Peyer's patch (tissue), 4 donors: Measurements from ENCODE around the gene DHFR. TPM values are rescaled to one million over a fixed set of nuclear protein-coding genes. Genes with fewer than 3 reads are reported as not detected.

Source experiments
- DNase-seq, 3 donors: peaks; one replicate each; pipeline ENCODE4 v3.0.0-alpha.2; 2017 to 2019
- H3K27ac ChIP-seq, 4 donors: fragments of 200-600 bp; sonication (generic); one replicate each; pipeline ENCODE4 v1.5.1; 2016 to 2019
- H3K27me3 ChIP-seq, 2 donors: fragments of 200-600 bp; sonication (generic); one replicate each; pipeline ENCODE4 v1.5.1; 2019
- H3K36me3 ChIP-seq, 3 donors: fragments of 200-600 bp; sonication (generic); one replicate each; pipeline ENCODE4 v1.5.1; 2016 to 2019
- H3K4me1 ChIP-seq, 4 donors: fragments of 200-600 bp; sonication (generic); one replicate each; pipeline ENCODE4 v1.5.1; 2016 to 2019
- H3K4me3 ChIP-seq, 4 donors: fragments of 200-600 bp; sonication (generic); 1 replicate in 3 of 4; 2 replicates in 1 of 4; pipeline ENCODE4 v1.5.1; 2016 to 2019; ENCODE audit warnings: mild to moderate bottlenecking in 1 of 4
- H3K9me3 ChIP-seq, 4 donors: fragments of 200-600 bp; sonication (generic); one replicate each; pipeline ENCODE4 v1.5.1; 2016 to 2019; ENCODE audit warnings: mild to moderate bottlenecking in 1 of 4
- CTCF ChIP-seq, 6 experiments: fragments of 450-650 bp in 4 of 6; fragments of 200-600 bp in 2 of 6; sonication (generic) in 1 of 6; IDR thresholded peaks; one replicate each; pipeline ENCODE4 v1.5.1; 2017 to 2019; ENCODE audit warnings: antibody characterized with exemption in 6 of 6, mild to moderate bottlenecking in 3 of 6, moderate library complexity in 1 of 6
- POLR2A ChIP-seq, 2 donors: fragments of 450-650 bp; IDR thresholded peaks; one replicate each; pipeline ENCODE4 v1.5.1; 2017; ENCODE audit warnings: antibody characterized with exemption in 2 of 2, mild to moderate bottlenecking in 2 of 2, moderate library complexity in 2 of 2
- total RNA-seq, 4 donors: library from RNA; depleted of rRNA; stranded (reverse); fragments of >200 nt; gene quantifications; one replicate each; pipeline ENCODE4 v1.1.0, GENCODE V29; 2016

DHFR gene
- total RNA-seq, 4 donors from 2014 or later, result 19.5 to 42.6 (median 24.9) TPM

DNA sequence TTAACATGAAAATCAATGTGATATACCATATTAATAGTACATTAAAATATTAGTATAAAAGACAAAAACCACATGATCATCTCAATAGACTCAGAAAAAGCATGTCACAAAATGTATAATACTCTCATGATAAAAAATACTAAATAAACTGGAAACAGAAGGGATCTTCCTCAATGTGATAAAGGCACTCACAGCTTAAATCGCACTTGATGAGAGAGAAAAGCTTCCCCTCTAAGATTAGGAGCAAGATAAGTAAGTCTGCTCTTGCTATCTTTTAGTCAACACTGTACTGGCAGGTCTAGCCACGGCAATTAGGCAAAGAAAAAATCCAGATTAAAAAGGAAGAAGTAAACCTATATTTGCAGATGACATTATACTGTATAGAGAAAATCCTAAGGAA is 22.1 kb downstream of the DHFR start:
- TF ChIP-seq POLR2A (IDR thresholded peaks at IDR 0.05), result no peak
- TF ChIP-seq CTCF (IDR thresholded peaks at IDR 0.05), result no peak
- Histone ChIP-seq H3K36me3 (peaks cover 0 to 25% (median 0%) of the 10 kb centered on the region in 3 donors), H3K27me3 (no peaks in the 10 kb centered on the region), H3K9me3 (no peaks in the 10 kb centered on the region), H3K27ac (no peak overlapping the region), H3K4me1 (no peaks in the 10 kb centered on the region), H3K4me3 (no peak overlapping the region)
- DNase-seq, result no peak

DNA sequence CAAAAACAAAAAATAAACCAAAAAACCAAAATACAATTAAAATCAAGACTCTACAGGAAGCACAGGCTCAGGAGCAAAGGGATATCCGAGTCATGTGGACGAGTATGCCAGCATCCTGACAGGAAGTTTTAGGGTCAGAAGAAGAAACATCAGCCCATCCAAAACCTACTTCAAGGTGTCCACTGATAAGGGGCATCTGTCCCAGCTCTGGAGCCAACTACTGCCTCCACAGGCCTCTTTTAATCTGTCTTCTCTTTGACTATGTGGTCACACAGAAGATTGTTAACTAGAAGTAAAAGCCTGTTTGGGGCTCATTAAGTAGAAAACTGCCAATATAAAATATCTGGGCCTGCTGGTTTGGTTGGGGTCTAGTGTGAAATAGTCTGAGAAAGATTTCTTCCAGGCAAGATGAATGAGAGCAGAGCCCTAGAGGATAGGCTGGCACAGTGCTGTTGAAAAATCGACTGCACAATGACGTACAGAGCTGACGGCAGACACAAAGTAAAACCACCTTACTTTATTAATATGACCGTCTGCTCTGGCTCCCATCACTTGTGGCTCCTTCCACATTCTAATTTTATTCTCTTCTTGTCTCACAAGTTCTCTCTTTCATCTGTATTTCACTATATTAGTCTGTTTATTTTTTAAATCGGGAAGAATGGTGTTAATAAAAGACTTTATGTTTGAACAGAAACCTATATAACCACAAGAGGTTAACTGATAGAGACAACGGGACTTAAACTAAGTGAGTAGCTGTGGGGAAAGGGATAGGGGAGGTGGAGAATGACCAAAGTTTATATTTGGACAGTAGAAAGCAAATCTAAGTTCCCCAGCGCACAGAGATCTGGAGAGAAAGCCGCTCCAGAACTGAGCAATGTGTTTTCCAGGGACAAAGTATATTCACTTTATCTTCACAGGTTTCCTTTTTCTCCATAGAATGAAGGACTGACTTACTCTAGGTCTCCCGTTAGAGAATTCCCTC is 23.2 kb downstream of the DHFR start:
- no peaks in the 10 kb centered on the region for H3K4me1 ChIP-seq
- H3K27me3 ChIP-seq, result no peaks in the 10 kb centered on the region
- H3K4me3 ChIP-seq, result no peak overlapping the region
- no peak for DNase-seq
- H3K9me3 ChIP-seq, result no peaks in the 10 kb centered on the region
- no peak for TF ChIP-seq CTCF (IDR thresholded peaks at IDR 0.05)
- TF ChIP-seq POLR2A (IDR thresholded peaks at IDR 0.05), result no peak
- H3K36me3 ChIP-seq, result peaks cover 0 to 21% (median 0%) of the 10 kb centered on the region in 3 donors
- no peak overlapping the region for H3K27ac ChIP-seq

DNA sequence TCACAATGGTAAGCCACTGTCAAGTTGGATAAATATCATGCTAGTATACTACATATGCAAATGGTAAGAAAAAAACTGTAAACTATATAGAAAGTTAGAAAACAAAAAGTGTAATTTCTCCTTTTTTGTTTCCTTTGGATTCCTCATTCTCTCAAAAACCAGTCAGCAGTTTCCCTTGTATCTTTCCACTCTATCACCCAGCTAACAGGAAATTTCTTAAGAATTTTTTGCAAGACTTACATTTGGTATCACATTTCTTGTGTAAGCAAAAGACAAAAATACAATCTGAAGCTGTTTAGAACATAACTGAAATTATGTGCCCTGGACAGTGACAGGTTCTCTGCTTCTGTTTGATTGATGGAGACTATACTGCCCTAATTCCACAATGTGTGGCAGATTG is 25.5 kb downstream of the DHFR start:
- DNase-seq, result no peak
- no peak for TF ChIP-seq POLR2A (IDR thresholded peaks at IDR 0.05)
- TF ChIP-seq CTCF (IDR thresholded peaks at IDR 0.05), result no peak

GRCh38 chr5:80625230-80625629 is 29.6 kb downstream of the DHFR start:
- Histone ChIP-seq H3K9me3 (no peaks in the 10 kb centered on the region), H3K27ac (no peak overlapping the region), H3K4me3 (no peak overlapping the region), H3K4me1 (no peaks in the 10 kb centered on the region), H3K27me3 (no peaks in the 10 kb centered on the region), H3K36me3 (peaks cover 0 to 10% (median 0%) of the 10 kb centered on the region in 3 donors)
- no peak for DNase-seq
- TF ChIP-seq CTCF (IDR thresholded peaks at IDR 0.05) (no peak), POLR2A (IDR thresholded peaks at IDR 0.05) (no peak)

More for the DNA sequence above, 25.5 kb downstream of the DHFR start:
- Histone ChIP-seq H3K9me3 (no peaks in the 10 kb centered on the region), H3K27me3 (no peaks in the 10 kb centered on the region), H3K36me3 (peaks cover 0 to 21% (median 0%) of the 10 kb centered on the region in 3 donors), H3K27ac (no peak overlapping the region), H3K4me3 (no peak overlapping the region), H3K4me1 (no peaks in the 10 kb centered on the region)

- Histone ChIP-seq H3K27ac (no peak overlapping the region), H3K27me3 (no peaks in the 10 kb centered on the region), H3K4me1 (no peaks in the 10 kb centered on the region), H3K9me3 (no peaks in the 10 kb centered on the region), H3K36me3 (peaks cover 0 to under 1% (median 0%) of the 10 kb centered on the region in 3 donors), H3K4me3 (no peak overlapping the region)
- no peak for DNase-seq
- TF ChIP-seq CTCF (IDR thresholded peaks at IDR 0.05) (no peak), POLR2A (IDR thresholded peaks at IDR 0.05) (no peak)
Measured at GRCh38 chr5:80623999-80624398, 30.8 kb downstream of the DHFR start.
